GM18498 (cell line): Measurements from ENCODE around the gene MLLT1.
"Not testable (repeated sequence)": the region's sequence is repeated elsewhere in the genome, so short reads cannot be mapped to it uniquely, and the experiment has no call there.

ENCODE experiments used
- ATAC-seq: cut with Tn5 transposase; IDR thresholded peaks from one replicate; pipeline ENCODE4 v1.9.1; 2021; ENCODE audit warnings: mild to moderate bottlenecking, moderate library complexity; ENCODE audit not compliant: unreplicated experiment

MLLT1 gene, protein sequence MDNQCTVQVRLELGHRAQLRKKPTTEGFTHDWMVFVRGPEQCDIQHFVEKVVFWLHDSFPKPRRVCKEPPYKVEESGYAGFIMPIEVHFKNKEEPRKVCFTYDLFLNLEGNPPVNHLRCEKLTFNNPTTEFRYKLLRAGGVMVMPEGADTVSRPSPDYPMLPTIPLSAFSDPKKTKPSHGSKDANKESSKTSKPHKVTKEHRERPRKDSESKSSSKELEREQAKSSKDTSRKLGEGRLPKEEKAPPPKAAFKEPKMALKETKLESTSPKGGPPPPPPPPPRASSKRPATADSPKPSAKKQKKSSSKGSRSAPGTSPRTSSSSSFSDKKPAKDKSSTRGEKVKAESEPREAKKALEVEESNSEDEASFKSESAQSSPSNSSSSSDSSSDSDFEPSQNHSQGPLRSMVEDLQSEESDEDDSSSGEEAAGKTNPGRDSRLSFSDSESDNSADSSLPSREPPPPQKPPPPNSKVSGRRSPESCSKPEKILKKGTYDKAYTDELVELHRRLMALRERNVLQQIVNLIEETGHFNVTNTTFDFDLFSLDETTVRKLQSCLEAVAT

GRCh38 chr19:6279931-6280591 is at the start of gene MLLT1:
Gene MLLT1, minus strand, starts transcription at chr19:6279975. Its CDS starts 191 bp downstream, at chr19:6279784.
- peak; percentile 98 for ATAC-seq

DNA sequence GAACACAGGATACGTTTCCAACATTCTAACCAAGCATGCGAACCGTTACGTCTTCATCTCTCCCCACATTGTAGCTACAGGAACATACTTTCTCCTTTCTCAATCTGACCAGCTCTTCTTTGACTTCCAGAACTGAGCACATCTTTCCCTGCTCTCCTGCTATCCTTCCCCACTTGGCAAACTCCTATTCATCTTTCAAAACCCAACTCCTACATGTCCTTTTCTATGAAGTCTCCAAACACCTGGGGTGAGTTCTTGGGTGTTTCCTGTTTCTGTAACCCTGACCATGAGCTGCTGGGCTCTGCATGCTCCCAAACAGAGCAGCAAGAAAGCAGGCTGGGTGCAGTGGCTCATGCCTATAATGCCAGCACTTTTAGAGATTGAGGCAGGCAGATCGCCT is 47.0 kb upstream of the MLLT1 start:
- ATAC-seq = no peak

GRCh38 chr19:6325614-6326013 is 45.8 kb upstream of the MLLT1 start:
- no peak for ATAC-seq

DNA sequence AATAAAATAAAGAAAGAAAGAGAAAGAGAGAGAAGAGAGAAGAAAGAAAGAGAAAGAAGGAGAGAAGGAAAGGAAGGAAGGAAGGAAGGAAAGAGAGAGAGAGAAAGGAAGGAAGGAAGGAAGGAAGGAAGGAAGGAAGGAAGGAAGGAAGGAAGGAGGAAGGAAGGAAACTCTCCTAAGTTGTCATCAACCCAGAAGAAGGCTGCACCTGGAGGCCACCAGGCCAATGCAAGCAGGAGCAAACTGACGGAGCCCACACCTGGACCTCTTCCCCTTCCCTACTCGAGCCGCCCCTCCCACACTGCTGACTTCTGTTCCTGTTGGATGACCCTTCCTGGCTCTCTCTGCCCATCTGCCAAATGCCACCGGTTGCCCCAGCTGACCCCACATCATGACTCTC is 45.0 kb upstream of the MLLT1 start:
- no peak for ATAC-seq

DNA sequence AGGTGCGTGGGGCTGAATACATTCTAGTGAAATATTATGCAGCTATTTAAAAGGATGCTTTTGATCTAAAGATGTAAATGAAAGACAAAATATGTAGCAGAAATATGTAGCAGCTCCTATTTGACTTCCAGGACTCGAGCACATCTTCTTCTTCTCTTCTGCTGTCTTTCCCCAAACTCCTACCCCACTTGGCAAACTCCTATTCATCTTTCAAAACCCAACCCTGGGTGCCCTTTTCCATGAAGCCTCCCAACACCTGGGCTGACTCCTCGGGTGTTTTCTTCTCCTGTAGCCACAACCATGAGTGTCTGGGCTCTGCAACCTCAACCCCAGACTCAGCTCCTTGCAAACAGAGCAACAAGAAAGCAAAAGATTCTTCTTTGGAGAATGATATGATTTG is 42.5 kb upstream of the MLLT1 start:
- ATAC-seq = no peak

DNA sequence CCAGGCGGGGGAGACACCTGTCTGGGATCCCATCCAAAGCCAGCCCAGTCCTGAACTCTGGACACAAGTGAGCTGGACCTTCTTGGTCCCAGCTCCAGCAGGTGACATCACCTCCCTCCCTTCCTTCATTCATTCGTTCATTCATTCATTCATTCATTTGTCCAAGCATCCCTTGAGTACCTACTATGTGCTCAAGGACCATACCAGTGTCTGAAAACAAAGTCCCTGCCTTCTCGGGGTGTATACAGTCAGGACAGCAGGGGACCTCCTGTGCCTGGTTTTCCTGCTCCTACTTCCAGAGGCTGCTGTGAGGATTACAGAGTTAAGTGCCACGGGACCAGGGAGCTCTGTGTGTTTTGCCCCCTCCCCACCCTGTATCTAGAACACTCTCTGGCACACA is 39.6 kb upstream of the MLLT1 start:
- ATAC-seq = no peak

GRCh38 chr19:6318772-6319171 is 39.0 kb upstream of the MLLT1 start:
- no peak for ATAC-seq

- ATAC-seq = not testable (repeated sequence)
Measured at GRCh38 chr19:6315646-6316045, 35.9 kb upstream of the MLLT1 start.

DNA sequence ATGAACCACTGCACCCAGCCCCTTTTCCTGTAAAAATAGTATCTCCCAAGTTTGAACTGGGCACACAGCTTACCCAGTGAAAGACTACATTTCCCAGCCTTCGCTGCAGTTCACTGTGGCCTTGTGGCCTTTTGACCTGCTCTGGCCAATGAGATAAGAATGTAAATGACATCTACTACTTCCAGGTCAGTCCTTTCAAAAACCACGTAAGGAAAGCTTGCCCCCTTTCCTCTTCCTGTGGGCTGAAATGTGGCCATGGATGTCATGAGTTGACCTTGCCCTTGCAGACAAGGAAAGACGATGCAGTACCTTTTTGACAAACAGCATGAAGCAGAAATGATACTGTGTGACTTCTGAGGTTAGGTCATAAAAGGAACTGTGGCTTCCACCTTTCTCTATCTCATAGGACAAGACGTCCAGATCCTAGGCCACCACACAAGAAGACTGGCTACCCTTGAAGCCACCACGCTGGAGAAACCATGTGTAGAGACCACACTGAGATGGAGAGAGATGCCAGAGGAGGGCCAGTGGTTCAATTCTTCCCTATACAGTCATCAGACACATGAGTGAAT is 33.7 kb upstream of the MLLT1 start:
- ATAC-seq = no peak

- ATAC-seq = no peak
Measured at GRCh38 chr19:6312018-6312417, 32.2 kb upstream of the MLLT1 start.

DNA sequence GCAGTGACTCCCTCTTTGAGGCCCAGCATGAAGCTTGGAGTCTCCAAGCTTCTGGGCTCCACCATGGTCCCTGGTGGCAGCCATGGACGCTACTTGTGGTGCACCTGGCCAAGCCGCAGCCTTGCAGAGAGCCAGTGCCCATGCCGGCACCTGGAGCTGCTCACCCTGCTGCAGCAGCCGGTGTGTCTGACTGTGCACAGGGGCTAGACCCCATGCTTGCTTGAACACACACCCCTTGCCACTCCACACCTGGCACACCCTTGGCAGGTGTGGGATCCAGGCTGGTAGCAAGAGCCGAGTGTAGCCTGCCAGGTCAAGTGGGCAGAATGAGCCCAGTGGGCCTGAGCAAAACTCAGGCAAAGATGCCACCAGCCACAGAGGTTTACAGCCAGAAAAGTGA is 18.6 kb upstream of the MLLT1 start:
- ATAC-seq = no peak

DNA sequence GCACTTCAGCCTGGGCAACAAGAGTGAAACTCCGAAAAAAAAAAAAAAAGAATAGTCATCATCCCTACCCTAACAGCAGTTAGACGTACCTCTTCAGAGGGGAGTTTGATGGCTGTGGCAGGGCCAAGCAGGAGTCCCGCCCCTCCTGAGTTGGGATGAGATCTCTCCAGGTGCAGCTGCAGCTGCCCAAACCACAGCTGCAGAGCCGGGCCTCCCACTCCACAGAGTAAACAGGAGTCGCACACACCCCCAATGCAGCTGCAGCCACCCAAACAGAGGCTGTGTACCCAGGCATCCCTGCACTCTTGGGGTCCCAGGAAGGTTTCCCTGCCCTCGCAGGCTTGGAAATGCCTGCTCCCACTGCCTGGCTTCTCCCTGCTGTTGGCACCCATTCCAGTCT is 17.4 kb upstream of the MLLT1 start:
- ATAC-seq = no peak

DNA sequence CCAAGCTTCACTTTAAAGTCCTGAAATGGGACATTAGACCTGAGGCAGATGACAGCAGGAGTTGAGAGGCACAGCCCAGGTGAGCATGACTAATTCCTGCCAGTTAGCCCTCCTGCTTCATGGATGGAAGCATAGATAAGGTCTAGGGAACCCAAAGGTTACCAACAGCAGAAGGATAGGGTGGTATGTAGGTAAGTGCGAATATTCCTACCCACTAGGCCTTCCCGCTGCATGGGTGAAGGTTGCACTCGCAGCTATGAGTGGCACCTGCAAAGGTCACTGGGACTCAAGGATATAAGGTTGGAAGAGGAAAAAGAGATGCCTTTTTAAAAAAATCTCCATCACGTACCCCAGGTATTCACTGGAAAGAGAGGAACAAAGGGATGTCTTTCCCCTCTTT is 12.2 kb upstream of the MLLT1 start:
- ATAC-seq = no peak

DNA sequence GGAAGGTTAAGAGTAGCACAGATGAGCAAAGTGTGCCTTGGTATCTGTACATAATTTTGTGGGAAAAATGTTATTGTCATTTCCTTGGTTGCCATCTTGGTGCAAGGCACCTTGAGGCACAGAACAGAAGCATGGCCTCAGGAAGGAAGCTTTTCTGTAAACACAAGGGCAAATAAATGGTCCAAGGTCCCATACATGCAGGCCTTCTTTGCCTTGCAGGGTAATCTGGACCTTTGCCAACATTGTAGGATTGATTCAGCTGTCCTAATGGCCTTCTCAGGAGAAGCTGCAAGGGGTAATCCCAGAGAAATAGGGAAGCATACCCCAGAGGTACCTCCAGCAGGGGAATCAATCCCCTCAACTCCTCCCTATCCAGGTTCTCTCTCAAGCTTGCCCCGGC is 9.0 kb upstream of the MLLT1 start:
- ATAC-seq = no peak

DNA sequence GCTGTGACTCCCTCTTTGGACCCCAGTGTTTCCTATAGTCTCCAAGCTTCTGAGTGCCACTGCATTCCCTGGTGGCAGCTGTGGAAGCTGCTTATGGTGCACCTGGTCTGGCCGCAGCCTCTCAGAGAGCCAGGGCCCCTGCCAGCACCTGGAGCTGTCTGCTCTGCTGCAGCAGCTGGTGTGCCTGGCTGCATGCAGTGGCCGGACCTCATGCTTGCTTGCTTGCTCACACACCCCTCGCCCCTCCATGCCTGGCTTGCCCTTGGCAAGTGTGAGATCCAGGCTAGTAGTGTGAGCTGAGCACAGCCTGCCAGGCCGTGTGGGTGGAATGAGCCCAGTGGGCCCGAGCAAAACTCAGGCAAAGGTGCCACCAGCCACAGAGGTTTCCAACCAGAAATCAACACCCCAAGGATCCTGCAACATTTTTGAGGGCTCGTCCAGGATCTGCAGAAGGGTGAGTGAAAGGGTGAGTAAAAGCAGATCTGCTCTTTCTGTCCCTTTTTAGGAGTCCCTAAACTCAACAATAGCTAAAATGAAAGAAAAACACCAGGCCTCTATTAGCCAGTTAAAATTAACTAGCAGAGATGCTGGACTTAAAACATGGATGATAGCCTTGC is 7.6 kb upstream of the MLLT1 start:
- ATAC-seq = no peak

DNA sequence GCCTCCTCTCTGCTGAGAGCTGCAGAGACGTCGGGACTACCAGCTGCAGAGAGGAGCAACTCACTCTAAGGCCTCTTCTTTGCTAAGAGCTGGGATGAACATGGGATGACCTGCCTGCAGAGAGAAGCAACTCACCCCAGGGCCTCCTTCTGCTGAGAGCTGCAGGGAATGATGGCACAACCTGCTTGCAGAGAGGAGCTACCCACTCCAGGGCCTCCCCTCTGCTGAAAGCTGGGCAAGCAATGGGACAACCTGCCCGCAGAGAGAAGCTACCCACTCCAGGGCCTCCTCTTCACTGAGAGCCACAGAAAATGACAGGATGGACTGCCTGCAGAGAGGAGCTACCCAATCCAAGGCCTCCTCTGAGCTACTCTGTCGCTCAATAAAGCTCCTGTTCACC is 6.9 kb upstream of the MLLT1 start:
- ATAC-seq = no peak

GRCh38 chr19:6282393-6282792 is 2.6 kb upstream of the MLLT1 start:
- not testable (repeated sequence) for ATAC-seq

DNA sequence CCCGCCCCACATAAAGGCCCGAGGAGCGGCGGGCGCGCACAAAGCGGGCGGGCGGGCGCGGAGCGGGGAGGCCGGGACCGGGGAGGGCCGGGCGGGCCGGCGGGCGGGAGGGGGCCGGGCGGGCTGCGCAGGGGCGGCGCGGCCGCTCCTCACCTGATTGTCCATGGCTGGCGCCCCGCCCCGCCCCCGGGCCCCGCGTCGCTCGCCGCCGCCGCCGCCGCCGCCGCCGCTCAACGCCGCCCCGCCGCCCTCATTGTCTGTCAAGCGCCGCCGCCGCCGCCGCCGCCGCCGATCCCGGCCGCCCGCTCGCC is 200 bp downstream of the MLLT1 start:
- ATAC-seq = peak; percentile 37

- ATAC-seq = no peak
Measured at GRCh38 chr19:6278740-6279619, 795 bp downstream of the MLLT1 start.

GRCh38 chr19:6278051-6278450 is 1.7 kb downstream of the MLLT1 start:
- ATAC-seq = no peak

- no peak for ATAC-seq
Measured at GRCh38 chr19:6276447-6276846, 3.3 kb downstream of the MLLT1 start.
